NB4 (cell line): ENCODE results near the gene ZSWIM6.

Experiments used
- POLR2A ChIP-seq: IDR thresholded peaks from 2 replicates; pipeline ENCODE4 v1.6.1; 2011; ENCODE audit warnings: mild to moderate bottlenecking; ENCODE audit not compliant: insufficient read length; ENCODE audit errors: extremely low read depth
- TF ChIP-seq, protein P1 (sequence below): IDR thresholded peaks from one replicate; pipeline ENCODE4 v1.5.1; 2012; ENCODE audit warnings: low read depth, low read length
- TF ChIP-seq, protein P2 (sequence below): IDR thresholded peaks from 2 replicates; pipeline ENCODE4 v1.6.1; 2011; ENCODE audit warnings: low read depth, low read length

DNA sequence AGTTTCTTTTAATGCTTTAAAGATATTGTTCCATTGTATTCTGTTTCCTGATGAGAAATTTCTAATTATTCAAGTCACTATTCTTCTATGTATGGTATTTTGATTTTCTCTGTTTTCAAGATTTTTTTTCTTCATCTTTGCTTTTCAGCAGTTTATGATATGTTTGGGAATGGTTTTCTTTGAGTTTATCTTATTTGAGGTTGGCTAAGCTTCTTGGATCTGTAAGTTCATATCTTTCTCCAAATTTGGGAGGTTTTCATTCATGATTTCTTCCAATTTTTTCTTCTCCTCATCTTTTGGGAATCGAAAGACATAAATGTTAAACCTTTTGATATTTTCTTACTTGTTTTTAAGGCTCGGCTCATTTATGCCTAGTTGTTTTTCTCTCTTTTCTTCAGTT is 184.9 kb downstream of the ZSWIM6 start:
- TF ChIP-seq, protein P1, sequence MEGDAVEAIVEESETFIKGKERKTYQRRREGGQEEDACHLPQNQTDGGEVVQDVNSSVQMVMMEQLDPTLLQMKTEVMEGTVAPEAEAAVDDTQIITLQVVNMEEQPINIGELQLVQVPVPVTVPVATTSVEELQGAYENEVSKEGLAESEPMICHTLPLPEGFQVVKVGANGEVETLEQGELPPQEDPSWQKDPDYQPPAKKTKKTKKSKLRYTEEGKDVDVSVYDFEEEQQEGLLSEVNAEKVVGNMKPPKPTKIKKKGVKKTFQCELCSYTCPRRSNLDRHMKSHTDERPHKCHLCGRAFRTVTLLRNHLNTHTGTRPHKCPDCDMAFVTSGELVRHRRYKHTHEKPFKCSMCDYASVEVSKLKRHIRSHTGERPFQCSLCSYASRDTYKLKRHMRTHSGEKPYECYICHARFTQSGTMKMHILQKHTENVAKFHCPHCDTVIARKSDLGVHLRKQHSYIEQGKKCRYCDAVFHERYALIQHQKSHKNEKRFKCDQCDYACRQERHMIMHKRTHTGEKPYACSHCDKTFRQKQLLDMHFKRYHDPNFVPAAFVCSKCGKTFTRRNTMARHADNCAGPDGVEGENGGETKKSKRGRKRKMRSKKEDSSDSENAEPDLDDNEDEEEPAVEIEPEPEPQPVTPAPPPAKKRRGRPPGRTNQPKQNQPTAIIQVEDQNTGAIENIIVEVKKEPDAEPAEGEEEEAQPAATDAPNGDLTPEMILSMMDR: no peak
- no peak for TF ChIP-seq POLR2A
- TF ChIP-seq, protein P2, sequence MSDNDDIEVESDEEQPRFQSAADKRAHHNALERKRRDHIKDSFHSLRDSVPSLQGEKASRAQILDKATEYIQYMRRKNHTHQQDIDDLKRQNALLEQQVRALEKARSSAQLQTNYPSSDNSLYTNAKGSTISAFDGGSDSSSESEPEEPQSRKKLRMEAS: no peak
